Natural killer cell (primary cell): ENCODE results near the gene SLC16A10. TPM values are rescaled to one million over a fixed set of nuclear protein-coding genes. Genes with fewer than 3 reads are reported as not detected.

ENCODE experiments used
- ATAC-seq, 3 donors: fragments of 150-1000 bp in 2 of 3; fragments of 200-7000 bp in 1 of 3; cut with Tn5 transposase; 1 replicate in 1 of 3; 2 replicates in 2 of 3; pipeline ENCODE4 v1.10.0; 2021; ENCODE audit warnings: mild to moderate bottlenecking in 2 of 3, moderate library complexity in 2 of 3
- DNase-seq, 2 donors: peaks; one replicate each; pipeline versions ENCODE4 v3.0.0 to v3.0.0-alpha.2; 2013 to 2021; ENCODE audit warnings: mixed read lengths in 1 of 2
- H3K27ac ChIP-seq: one replicate; pipeline ENCODE4 v1.5.1; 2013; ENCODE audit warnings: mild to moderate bottlenecking, low read length
- H3K27me3 ChIP-seq: one replicate; pipeline ENCODE4 v1.6.1; 2013; ENCODE audit warnings: low read length; ENCODE audit not compliant: control insufficient read depth, insufficient read depth
- H3K36me3 ChIP-seq: one replicate; pipeline ENCODE4 v1.6.1; 2013; ENCODE audit warnings: low read length; ENCODE audit not compliant: control insufficient read depth, insufficient read depth
- H3K4me1 ChIP-seq: one replicate; pipeline ENCODE4 v1.6.1; 2013; ENCODE audit warnings: low read length; ENCODE audit not compliant: control insufficient read depth, insufficient read depth
- H3K4me3 ChIP-seq: one replicate; pipeline ENCODE4 v1.5.1; 2013; ENCODE audit warnings: low read length
- H3K9me3 ChIP-seq: one replicate; pipeline ENCODE4 v1.6.1; 2013; ENCODE audit warnings: low read length; ENCODE audit not compliant: control insufficient read depth, insufficient read depth
- H3K27ac Mint-ChIP-seq, 2 donors: one replicate each; pipeline ENCODE4 v1.8.0; 2022; ENCODE audit warnings: mild to moderate bottlenecking in 2 of 2, mixed read lengths in 2 of 2, moderate library complexity in 1 of 2
- H3K27me3 Mint-ChIP-seq, 2 donors: one replicate each; pipeline ENCODE4 v1.8.0; 2022; ENCODE audit warnings: low read depth in 2 of 2, mixed read lengths in 2 of 2
- H3K36me3 Mint-ChIP-seq: one replicate; pipeline ENCODE4 v1.8.0; 2022; ENCODE audit warnings: mixed read lengths
- H3K4me1 Mint-ChIP-seq, 2 donors: one replicate each; pipeline ENCODE4 v1.8.0; 2022; ENCODE audit warnings: mixed read lengths in 2 of 2
- H3K4me3 Mint-ChIP-seq: one replicate; pipeline ENCODE4 v1.8.0; 2022; ENCODE audit warnings: mild to moderate bottlenecking, moderate library complexity, mixed read lengths
- H3K9me3 Mint-ChIP-seq, 2 donors: one replicate each; pipeline ENCODE4 v1.8.0; 2022; ENCODE audit warnings: mixed read lengths in 2 of 2
- WGBS: methylation state at CpG from one replicate; pipeline ENCODE4 v1.1.7; 2013; ENCODE audit warnings: missing lambda C conversion rate; ENCODE audit not compliant: insufficient coverage; 5-methylcytosine and 5-hydroxymethylcytosine counted together
- intact Hi-C: fragments of 100-400 bp; cut with micrococcal nuclease; formaldehyde crosslinking; loops from one replicate; pipeline ENCODE4 v1.14.2; 2022
- total RNA-seq, 4 donors: library from RNA; stranded (reverse); fragments of 120-200 nt in 1 of 4; gene quantifications; one replicate each; pipeline versions ENCODE4 v1.2.3 to v1.2.4, GENCODE V29; 2013 to 2022
- TF ChIP-seq, protein P1 (sequence below): fragments of 200-600 bp; IDR thresholded peaks from one replicate; pipeline ENCODE4 v1.8.0; 2022; ENCODE audit warnings: antibody characterized with exemption

Gene SLC16A10
- total RNA-seq, 3 donors from 2014 or later (not counting 1 experiment from before 2014, with no cell fraction given): 0.05 to 0.53 (median 0.18) TPM

DNA sequence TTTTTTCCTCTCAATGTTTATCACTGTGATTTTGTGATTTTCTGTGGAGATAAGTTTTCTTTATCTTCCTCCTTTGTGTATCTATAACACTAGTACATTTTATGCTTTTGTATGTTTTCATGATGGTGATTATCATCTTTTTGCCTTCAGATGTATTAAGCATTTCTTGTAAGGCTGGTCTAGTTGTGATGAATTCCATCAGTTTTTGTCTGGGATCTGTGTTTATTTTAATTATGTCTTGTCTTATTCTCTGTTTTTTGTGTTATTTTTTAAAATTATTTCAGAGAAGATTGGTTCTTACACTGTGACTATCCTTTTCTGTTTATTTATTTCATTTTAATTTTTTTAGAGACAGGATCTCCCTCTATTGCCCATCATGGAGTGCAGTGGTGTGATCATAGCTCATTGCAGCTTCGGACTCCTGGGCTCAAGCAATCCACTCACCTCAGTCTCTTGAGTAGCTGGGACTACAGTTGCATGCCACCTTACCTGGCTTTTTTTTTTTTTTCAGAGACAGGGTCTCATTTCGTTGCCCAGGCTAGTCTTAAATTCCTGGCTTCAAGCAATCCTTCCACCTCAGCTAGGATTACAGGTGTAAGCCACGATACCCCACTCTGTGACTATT is 187.4 kb downstream of the SLC16A10 start:
- H3K9me3 ChIP-seq: peaks cover 12% of the 10 kb centered on the region
- no peak overlapping the region for H3K27ac ChIP-seq
- H3K27me3 ChIP-seq: no peaks in the 10 kb centered on the region
- TF ChIP-seq, protein P1, sequence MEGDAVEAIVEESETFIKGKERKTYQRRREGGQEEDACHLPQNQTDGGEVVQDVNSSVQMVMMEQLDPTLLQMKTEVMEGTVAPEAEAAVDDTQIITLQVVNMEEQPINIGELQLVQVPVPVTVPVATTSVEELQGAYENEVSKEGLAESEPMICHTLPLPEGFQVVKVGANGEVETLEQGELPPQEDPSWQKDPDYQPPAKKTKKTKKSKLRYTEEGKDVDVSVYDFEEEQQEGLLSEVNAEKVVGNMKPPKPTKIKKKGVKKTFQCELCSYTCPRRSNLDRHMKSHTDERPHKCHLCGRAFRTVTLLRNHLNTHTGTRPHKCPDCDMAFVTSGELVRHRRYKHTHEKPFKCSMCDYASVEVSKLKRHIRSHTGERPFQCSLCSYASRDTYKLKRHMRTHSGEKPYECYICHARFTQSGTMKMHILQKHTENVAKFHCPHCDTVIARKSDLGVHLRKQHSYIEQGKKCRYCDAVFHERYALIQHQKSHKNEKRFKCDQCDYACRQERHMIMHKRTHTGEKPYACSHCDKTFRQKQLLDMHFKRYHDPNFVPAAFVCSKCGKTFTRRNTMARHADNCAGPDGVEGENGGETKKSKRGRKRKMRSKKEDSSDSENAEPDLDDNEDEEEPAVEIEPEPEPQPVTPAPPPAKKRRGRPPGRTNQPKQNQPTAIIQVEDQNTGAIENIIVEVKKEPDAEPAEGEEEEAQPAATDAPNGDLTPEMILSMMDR: no peak
- DNase-seq: no peak
- no peak overlapping the region for H3K4me3 ChIP-seq
- ATAC-seq: no peak
- peaks cover 53% of the 10 kb centered on the region for H3K36me3 ChIP-seq
- H3K27ac Mint-ChIP-seq: no peak overlapping the region
- H3K4me3 Mint-ChIP-seq: no peak overlapping the region
- no peaks in the 10 kb centered on the region for H3K4me1 ChIP-seq
- no peaks in the 10 kb centered on the region for H3K4me1 Mint-ChIP-seq
- H3K36me3 Mint-ChIP-seq: peaks cover 57% of the 10 kb centered on the region
- peaks cover 5 to 7% of the 10 kb centered on the region in 2 donors for H3K9me3 Mint-ChIP-seq
- no peaks in the 10 kb centered on the region for H3K27me3 Mint-ChIP-seq
- intact Hi-C loops: no loop called here
- 100% methylated on average over 2 of the region's 3 CpGs for WGBS

DNA sequence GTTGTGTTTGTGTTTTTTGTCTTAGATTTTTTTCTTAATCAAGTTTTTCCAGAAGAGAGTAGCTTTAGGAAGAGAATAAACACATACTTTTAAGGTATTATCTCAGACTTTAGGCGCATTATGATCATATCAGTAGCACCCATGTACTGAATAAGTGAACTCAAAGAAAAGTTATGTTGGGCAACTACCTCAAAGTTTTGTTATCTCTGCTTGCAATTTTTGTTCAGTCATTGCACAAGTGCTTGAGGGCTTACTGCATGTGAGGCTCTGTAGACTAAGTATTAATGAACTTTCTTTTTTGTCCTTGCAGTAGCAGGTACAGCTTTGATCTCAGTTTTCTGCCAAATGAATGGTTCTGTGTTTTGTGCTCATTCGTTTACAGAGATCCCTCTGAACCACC is 189.0 kb downstream of the SLC16A10 start:
- Mint-ChIP-seq H3K4me1 (peaks cover 4 to 5% of the 10 kb centered on the region in 2 donors), H3K4me3 (no peak overlapping the region), H3K36me3 (peaks cover 63% of the 10 kb centered on the region), H3K9me3 (peaks cover 5 to 7% of the 10 kb centered on the region in 2 donors), H3K27me3 (no peaks in the 10 kb centered on the region), H3K27ac (no peak overlapping the region)
- 98% methylated on average over 2 of the region's 2 CpGs for WGBS
- Histone ChIP-seq H3K4me3 (no peak overlapping the region), H3K27me3 (no peaks in the 10 kb centered on the region), H3K9me3 (peaks cover 12% of the 10 kb centered on the region), H3K36me3 (peaks cover 58% of the 10 kb centered on the region), H3K4me1 (no peaks in the 10 kb centered on the region), H3K27ac (no peak overlapping the region)
- ATAC-seq (peak in 1 of 3 donors; percentile 67), DNase-seq (no peak)
- intact Hi-C loops: no loop called here
- TF ChIP-seq, protein P1: no peak

DNA sequence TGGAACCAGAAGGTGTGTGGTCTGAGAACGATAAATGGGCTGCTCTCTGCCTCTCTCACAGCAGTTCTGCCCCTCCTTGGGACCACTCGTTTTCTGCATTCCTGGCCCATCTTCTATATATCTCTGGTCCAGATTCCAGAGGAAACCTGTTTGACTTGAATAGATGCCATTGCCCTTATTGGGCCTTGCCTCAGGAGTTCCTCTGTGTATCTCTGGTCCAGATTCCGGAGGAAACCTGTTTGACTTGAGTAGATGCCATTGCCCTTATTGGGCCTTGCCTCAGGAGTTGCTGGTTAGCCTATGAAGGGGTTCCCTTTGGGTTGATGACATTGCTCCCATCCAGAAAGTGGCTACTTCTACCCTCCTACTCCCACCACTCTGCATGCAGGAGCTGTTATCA is 189.4 kb downstream of the SLC16A10 start:
- no peak for DNase-seq
- peaks cover 58% of the 10 kb centered on the region for H3K36me3 ChIP-seq
- H3K27me3 ChIP-seq: no peaks in the 10 kb centered on the region
- no peak overlapping the region for H3K4me3 ChIP-seq
- peaks cover 12% of the 10 kb centered on the region for H3K9me3 ChIP-seq
- ATAC-seq: no peak
- H3K9me3 Mint-ChIP-seq: peaks cover 5 to 7% of the 10 kb centered on the region in 2 donors
- H3K27ac ChIP-seq: no peak overlapping the region
- no peak overlapping the region for H3K4me3 Mint-ChIP-seq
- H3K36me3 Mint-ChIP-seq: peaks cover 63% of the 10 kb centered on the region
- 85% methylated on average over 3 of the region's 3 CpGs for WGBS
- H3K27me3 Mint-ChIP-seq: no peaks in the 10 kb centered on the region
- intact Hi-C loops: no loop called here
- no peaks in the 10 kb centered on the region for H3K4me1 ChIP-seq
- TF ChIP-seq, protein P1: no peak
- H3K4me1 Mint-ChIP-seq: peaks cover 4 to 6% of the 10 kb centered on the region in 2 donors
- H3K27ac Mint-ChIP-seq: no peak overlapping the region

DNA sequence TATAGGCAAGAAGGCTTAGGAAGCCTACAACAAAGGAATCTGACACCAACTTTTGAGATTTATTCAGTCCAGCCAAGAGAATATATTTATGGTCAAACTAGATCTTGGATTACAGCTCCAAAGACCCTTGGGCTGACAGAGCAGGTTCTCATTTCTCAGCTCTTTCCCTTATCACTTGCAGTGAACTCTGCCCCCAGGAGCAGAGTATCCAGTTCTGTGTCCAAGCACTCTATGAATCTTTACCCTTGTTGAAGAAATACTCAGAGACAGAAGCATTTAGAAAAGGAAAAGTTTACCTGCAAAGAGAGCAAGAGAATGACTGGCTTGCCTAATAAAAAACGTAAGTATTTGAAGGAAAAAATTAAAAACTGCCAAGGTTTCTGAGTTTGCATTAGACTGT is 190.5 kb downstream of the SLC16A10 start:
- Mint-ChIP-seq H3K4me1 (peaks cover 4 to 11% of the 10 kb centered on the region in 2 donors), H3K36me3 (peaks cover 63% of the 10 kb centered on the region), H3K9me3 (peaks cover 5 to 7% of the 10 kb centered on the region in 2 donors), H3K4me3 (no peak overlapping the region), H3K27me3 (no peaks in the 10 kb centered on the region), H3K27ac (no peak overlapping the region)
- Histone ChIP-seq H3K36me3 (peaks cover 58% of the 10 kb centered on the region), H3K4me1 (no peaks in the 10 kb centered on the region), H3K27ac (no peak overlapping the region), H3K9me3 (peaks cover 12% of the 10 kb centered on the region), H3K4me3 (no peak overlapping the region), H3K27me3 (no peaks in the 10 kb centered on the region)
- no peak for DNase-seq
- intact Hi-C loops: no loop called here
- WGBS: 100% methylated on average over 1 of the region's 1 CpG
- ATAC-seq: no peak
- TF ChIP-seq, protein P1: no peak
